BE2C (cell line): ENCODE measurements around the gene MIEN1.
"Not testable (repeated sequence)": the region's sequence is repeated elsewhere in the genome, so short reads cannot be mapped to it uniquely, and the experiment has no call there.

Source experiments
- DNase-seq: peaks from one replicate; pipeline ENCODE4 v3.0.0-alpha.2; 2020
- H3K27me3 ChIP-seq: fragments of 250-450 bp; sonication (Bioruptor Pico); 2 replicates; pipeline ENCODE4 v1.5.1; 2020; ENCODE audit warnings: mild to moderate bottlenecking
- H3K36me3 ChIP-seq: fragments of 250-450 bp; sonication (Bioruptor Pico); 2 replicates; pipeline ENCODE4 v1.5.1; 2020; ENCODE audit warnings: mild to moderate bottlenecking
- H3K4me1 ChIP-seq: fragments of 250-450 bp; sonication (Bioruptor Pico); 2 replicates; pipeline ENCODE4 v1.5.1; 2020
- H3K4me3 ChIP-seq: 2 replicates; pipeline ENCODE4 v1.5.1; 2011; ENCODE audit warnings: low read depth, low read length
- H3K9me3 ChIP-seq: fragments of 250-450 bp; sonication (Bioruptor Pico); 2 replicates; pipeline ENCODE4 v1.5.1; 2020
- CTCF ChIP-seq: IDR thresholded peaks from 2 replicates; pipeline ENCODE4 v1.5.1; 2012; ENCODE audit warnings: mild to moderate bottlenecking, low read depth, low read length

The MIEN1 gene

GRCh38 chr17:39702901-39703893, 27.1 kb downstream of the MIEN1 start:
- Histone ChIP-seq H3K4me3 (no peak overlapping the region), H3K4me1 (no peaks in the 10 kb centered on the region), H3K9me3 (no peaks in the 10 kb centered on the region), H3K36me3 (no peaks in the 10 kb centered on the region), H3K27me3 (peaks cover 50% of the 10 kb centered on the region)
- TF ChIP-seq CTCF, result no peak
- DNase-seq, result no peak

- DNase-seq, result no peak
- no peak for TF ChIP-seq CTCF
- Histone ChIP-seq H3K4me1 (no peaks in the 10 kb centered on the region), H3K4me3 (no peak overlapping the region), H3K27me3 (peaks cover 50% of the 10 kb centered on the region), H3K36me3 (no peaks in the 10 kb centered on the region), H3K9me3 (no peaks in the 10 kb centered on the region)
Measured at GRCh38 chr17:39701784-39702422, 28.4 kb downstream of the MIEN1 start.

- Histone ChIP-seq H3K4me3 (no peak overlapping the region), H3K9me3 (no peaks in the 10 kb centered on the region), H3K4me1 (no peaks in the 10 kb centered on the region), H3K27me3 (peaks cover 50% of the 10 kb centered on the region), H3K36me3 (no peaks in the 10 kb centered on the region)
- TF ChIP-seq CTCF, result no peak
- no peak for DNase-seq
Measured at GRCh38 chr17:39701012-39701783, 29.1 kb downstream of the MIEN1 start.

- Histone ChIP-seq H3K4me1 (no peaks in the 10 kb centered on the region), H3K36me3 (no peaks in the 10 kb centered on the region), H3K4me3 (no peak overlapping the region), H3K27me3 (peaks cover 50% of the 10 kb centered on the region), H3K9me3 (no peaks in the 10 kb centered on the region)
- no peak for TF ChIP-seq CTCF
- DNase-seq, result no peak
Measured at GRCh38 chr17:39700148-39700987, 30.0 kb downstream of the MIEN1 start.

- Histone ChIP-seq H3K27me3 (peaks cover 47% of the 10 kb centered on the region), H3K4me3 (no peak within 1 kb of the TSS), H3K36me3 (no peaks in the 10 kb centered on the region), H3K9me3 (no peaks in the 10 kb centered on the region), H3K4me1 (no peaks in the 10 kb centered on the region)
- TF ChIP-seq CTCF, result no peak
- no peak for DNase-seq
Measured at GRCh38 chr17:39699818-39700147, 30.5 kb downstream of the MIEN1 start, which contains the start of gene ERBB2. Gene ERBB2 (plus strand): TSS chr17:39700064. CDS start chr17:39700239, 175 bp downstream.

GRCh38 chr17:39699157-39699817, 31.0 kb downstream of the MIEN1 start:
- peaks cover 42% of the 10 kb centered on the region for H3K27me3 ChIP-seq
- not testable (repeated sequence) for H3K4me1 ChIP-seq, H3K36me3 ChIP-seq, H3K9me3 ChIP-seq, H3K4me3 ChIP-seq, DNase-seq
